Peyer's patch (tissue), 4 donors: ENCODE data around the gene TMC6. TPM values are rescaled to one million over a fixed set of nuclear protein-coding genes. Genes with fewer than 3 reads are reported as not detected.

Experiments used
- DNase-seq, 3 donors: peaks; one replicate each; pipeline ENCODE4 v3.0.0-alpha.2; 2017 to 2019
- H3K27ac ChIP-seq, 4 donors: fragments of 200-600 bp; sonication (generic); one replicate each; pipeline ENCODE4 v1.5.1; 2016 to 2019
- H3K27me3 ChIP-seq, 2 donors: fragments of 200-600 bp; sonication (generic); one replicate each; pipeline ENCODE4 v1.5.1; 2019
- H3K36me3 ChIP-seq, 3 donors: fragments of 200-600 bp; sonication (generic); one replicate each; pipeline ENCODE4 v1.5.1; 2016 to 2019
- H3K4me1 ChIP-seq, 4 donors: fragments of 200-600 bp; sonication (generic); one replicate each; pipeline ENCODE4 v1.5.1; 2016 to 2019
- H3K4me3 ChIP-seq, 4 donors: fragments of 200-600 bp; sonication (generic); 1 replicate in 3 of 4; 2 replicates in 1 of 4; pipeline ENCODE4 v1.5.1; 2016 to 2019; ENCODE audit warnings: mild to moderate bottlenecking in 1 of 4
- H3K9me3 ChIP-seq, 4 donors: fragments of 200-600 bp; sonication (generic); one replicate each; pipeline ENCODE4 v1.5.1; 2016 to 2019; ENCODE audit warnings: mild to moderate bottlenecking in 1 of 4
- POLR2A ChIP-seq, 2 donors: fragments of 450-650 bp; IDR thresholded peaks; one replicate each; pipeline ENCODE4 v1.5.1; 2017; ENCODE audit warnings: antibody characterized with exemption in 2 of 2, mild to moderate bottlenecking in 2 of 2, moderate library complexity in 2 of 2
- total RNA-seq, 4 donors: library from RNA; depleted of rRNA; stranded (reverse); fragments of >200 nt; gene quantifications; one replicate each; pipeline ENCODE4 v1.1.0, GENCODE V29; 2016
- TF ChIP-seq, protein P1 (sequence below), 6 experiments: fragments of 450-650 bp in 4 of 6; fragments of 200-600 bp in 2 of 6; sonication (generic) in 1 of 6; IDR thresholded peaks; one replicate each; pipeline ENCODE4 v1.5.1; 2017 to 2019; ENCODE audit warnings: antibody characterized with exemption in 6 of 6, mild to moderate bottlenecking in 3 of 6, moderate library complexity in 1 of 6

TMC6 gene
- total RNA-seq, 4 donors from 2014 or later, result 54.5 to 107 (median 94.9) TPM

DNA sequence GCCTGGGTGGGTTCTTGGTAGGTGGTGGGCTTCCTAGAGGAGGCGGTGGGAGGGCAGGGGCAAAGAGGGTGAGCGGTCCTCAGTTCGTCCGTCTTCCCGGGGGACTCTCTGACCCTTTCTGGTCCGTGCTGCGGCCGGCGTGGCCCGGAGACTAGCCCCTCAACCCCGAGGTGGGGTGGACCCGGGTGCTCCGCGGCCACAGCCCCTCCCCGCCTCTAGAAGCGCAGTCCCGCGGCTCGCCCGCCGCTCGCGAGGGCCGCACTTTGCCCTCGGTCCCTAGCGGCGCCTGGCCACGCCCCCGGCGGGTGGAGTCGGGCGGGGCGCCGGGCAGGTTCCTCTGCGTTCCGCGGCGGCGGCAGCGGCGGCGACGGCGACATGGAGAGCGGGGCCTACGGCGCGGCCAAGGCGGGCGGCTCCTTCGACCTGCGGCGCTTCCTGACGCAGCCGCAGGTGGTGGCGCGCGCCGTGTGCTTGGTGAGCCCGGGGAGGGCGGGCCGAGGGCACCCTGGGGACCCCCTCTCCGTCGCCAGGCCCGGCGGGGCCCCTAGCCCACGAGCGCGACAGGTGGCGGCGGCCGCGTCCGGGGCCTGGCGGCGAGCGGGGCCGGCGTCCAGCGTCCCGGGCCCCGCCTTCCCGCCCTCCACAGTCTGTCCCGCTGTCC, 39.8 kb upstream of the TMC6 start, which contains the start of gene SYNGR2:
SYNGR2 (plus strand) TSS at position 340 of the 661 bp plus-strand sequence; CDS start at position 376, 36 bp downstream.
- H3K36me3 ChIP-seq, result peaks cover 0 to 16% (median 0%) of the 10 kb centered on the region in 3 donors
- H3K4me1 ChIP-seq, result peaks cover 0 to 47% (median 32%) of the 10 kb centered on the region in 4 donors

DNA sequence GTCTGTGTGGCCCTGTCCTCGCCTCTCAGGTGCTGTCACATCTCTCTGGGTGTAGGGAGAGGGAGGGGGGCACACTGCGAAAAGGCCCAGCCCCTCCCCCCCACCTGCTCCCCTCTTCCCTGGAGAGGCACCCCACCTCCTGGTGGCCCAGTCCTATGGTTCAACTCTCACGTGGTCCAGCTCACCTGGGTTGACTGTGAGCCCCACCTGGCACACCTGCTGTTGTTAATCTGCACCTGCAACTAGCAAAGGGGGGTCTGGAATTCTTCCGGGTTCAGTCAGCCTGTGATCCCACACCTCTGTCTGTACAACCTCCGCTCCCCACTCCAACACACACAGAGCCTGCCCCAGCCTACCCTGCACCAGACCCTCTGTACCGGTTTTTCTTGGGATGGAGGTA, 37.9 kb upstream of the TMC6 start:
- H3K36me3 ChIP-seq, result peaks cover 0 to 8% (median 0%) of the 10 kb centered on the region in 3 donors
- DNase-seq, result no peak
- TF ChIP-seq, protein P1, sequence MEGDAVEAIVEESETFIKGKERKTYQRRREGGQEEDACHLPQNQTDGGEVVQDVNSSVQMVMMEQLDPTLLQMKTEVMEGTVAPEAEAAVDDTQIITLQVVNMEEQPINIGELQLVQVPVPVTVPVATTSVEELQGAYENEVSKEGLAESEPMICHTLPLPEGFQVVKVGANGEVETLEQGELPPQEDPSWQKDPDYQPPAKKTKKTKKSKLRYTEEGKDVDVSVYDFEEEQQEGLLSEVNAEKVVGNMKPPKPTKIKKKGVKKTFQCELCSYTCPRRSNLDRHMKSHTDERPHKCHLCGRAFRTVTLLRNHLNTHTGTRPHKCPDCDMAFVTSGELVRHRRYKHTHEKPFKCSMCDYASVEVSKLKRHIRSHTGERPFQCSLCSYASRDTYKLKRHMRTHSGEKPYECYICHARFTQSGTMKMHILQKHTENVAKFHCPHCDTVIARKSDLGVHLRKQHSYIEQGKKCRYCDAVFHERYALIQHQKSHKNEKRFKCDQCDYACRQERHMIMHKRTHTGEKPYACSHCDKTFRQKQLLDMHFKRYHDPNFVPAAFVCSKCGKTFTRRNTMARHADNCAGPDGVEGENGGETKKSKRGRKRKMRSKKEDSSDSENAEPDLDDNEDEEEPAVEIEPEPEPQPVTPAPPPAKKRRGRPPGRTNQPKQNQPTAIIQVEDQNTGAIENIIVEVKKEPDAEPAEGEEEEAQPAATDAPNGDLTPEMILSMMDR (IDR thresholded peaks at IDR 0.05), result no peak
- TF ChIP-seq POLR2A (IDR thresholded peaks at IDR 0.05), result no peak
- H3K4me3 ChIP-seq, result no peak overlapping the region
- no peaks in the 10 kb centered on the region for H3K27me3 ChIP-seq
- peaks cover 0 to 27% (median 13%) of the 10 kb centered on the region in 4 donors for H3K4me1 ChIP-seq
- H3K9me3 ChIP-seq, result no peaks in the 10 kb centered on the region
- no peak overlapping the region for H3K27ac ChIP-seq

More for the DNA sequence above, 39.8 kb upstream of the TMC6 start, which contains the start of gene SYNGR2:
- peak; percentile 80 to 94 for TF ChIP-seq POLR2A (IDR thresholded peaks at IDR 0.05)
- TF ChIP-seq, protein P1 (IDR thresholded peaks at IDR 0.05), result peak in 2 of 6 experiments; percentile 14 to 20
- no peaks in the 10 kb centered on the region for H3K9me3 ChIP-seq
- H3K4me3 ChIP-seq, result peak within 1 kb of the TSS; percentile 88 to 98 (median 92)
- no peaks in the 10 kb centered on the region for H3K27me3 ChIP-seq
- peak within 1 kb of the TSS; percentile 91 to 97 (median 95) for H3K27ac ChIP-seq
- DNase-seq, result peak; percentile 88 to 94 (median 93)

DNA sequence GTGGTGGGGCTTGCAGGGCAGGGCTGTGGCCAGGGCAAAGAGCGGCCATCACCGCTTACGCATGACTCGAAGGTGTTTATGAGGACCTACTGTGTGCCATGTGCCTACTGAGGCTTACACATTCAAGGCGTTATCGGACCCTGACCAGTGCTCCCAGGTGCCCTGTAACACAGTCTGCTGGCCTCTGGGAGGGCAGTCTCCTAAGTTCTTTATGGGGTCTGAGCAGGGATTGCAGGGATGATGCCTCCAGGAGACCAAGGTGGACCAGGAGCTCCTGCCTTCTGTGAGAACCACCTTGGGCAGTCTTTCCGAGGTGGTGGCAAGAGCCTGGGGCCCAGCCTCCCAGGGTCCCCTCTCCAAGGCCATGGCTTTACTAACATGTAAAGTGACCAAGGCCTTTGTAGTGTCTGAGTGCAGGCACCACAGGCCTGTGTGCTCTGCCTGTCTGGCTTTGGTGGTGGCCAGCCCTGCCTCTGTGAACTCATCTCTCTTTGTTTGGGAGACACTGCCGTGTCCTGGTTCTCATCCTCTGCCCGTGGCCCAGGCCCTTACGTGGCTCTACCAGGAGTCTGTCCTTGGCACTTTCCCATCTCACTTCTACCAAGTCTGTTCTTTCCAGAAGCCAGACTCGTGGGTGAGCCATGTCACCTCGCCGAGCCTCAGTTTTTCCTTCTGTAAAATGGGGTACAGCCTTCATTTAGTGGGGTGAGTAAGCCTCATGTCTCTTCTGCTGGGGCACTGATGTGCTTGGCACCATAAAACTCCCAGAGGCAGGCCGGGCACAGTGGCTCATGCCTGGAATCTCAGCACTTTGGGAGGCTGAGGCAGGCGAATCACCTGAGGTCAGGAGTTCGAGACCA, 36.4 kb upstream of the TMC6 start:
- Histone ChIP-seq H3K27ac (no peak overlapping the region), H3K4me1 (peaks cover 0 to 14% (median 8%) of the 10 kb centered on the region in 4 donors), H3K27me3 (no peaks in the 10 kb centered on the region), H3K9me3 (no peaks in the 10 kb centered on the region), H3K36me3 (no peaks in the 10 kb centered on the region), H3K4me3 (no peak overlapping the region)
- no peak for DNase-seq
- no peak for TF ChIP-seq POLR2A (IDR thresholded peaks at IDR 0.05)
- TF ChIP-seq, protein P1 (IDR thresholded peaks at IDR 0.05), result no peak

DNA sequence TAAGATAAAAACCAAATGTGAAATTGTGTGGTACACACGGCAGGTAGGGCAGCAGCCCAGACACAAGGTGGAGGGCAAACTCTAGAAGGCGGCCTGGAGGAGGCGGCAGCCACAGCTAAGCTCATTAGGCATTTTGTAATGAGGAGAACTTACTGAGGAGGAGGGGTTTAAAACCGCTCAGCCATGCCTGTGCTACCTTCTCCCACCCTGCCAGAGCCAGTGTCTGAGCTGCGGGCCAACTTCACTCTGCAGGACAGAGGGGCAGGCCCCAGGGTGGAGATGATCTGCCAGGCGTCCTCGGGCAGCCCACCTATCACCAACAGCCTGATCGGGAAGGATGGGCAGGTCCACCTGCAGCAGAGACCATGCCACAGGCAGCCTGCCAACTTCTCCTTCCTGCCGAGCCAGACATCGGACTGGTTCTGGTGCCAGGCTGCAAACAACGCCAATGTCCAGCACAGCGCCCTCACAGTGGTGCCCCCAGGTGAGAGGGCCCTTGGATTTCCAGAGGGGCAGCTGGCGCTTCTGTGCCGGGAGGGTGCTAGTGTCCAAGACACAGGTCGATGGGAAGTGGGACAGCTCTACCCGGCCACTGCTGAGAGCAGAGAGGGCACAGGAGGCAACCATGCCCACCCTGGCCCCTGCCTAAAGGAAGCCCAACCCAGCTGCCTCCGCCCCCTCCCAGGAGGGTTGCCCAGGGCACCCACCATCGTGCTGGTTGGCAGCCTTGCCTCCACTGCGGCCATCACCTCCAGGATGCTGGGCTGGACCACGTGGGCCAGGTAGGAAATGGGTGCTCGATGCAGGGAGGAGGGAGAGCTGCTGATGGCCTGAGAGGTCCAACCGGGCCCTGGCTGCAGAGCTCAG, 35.6 kb upstream of the TMC6 start:
- no peak for TF ChIP-seq POLR2A (IDR thresholded peaks at IDR 0.05)
- TF ChIP-seq, protein P1 (IDR thresholded peaks at IDR 0.05), result no peak
- H3K4me3 ChIP-seq, result no peak overlapping the region
- H3K27ac ChIP-seq, result no peak overlapping the region
- no peaks in the 10 kb centered on the region for H3K9me3 ChIP-seq
- no peaks in the 10 kb centered on the region for H3K36me3 ChIP-seq
- peaks cover 0 to 11% (median 0%) of the 10 kb centered on the region in 4 donors for H3K4me1 ChIP-seq
- DNase-seq, result no peak
- no peaks in the 10 kb centered on the region for H3K27me3 ChIP-seq

DNA sequence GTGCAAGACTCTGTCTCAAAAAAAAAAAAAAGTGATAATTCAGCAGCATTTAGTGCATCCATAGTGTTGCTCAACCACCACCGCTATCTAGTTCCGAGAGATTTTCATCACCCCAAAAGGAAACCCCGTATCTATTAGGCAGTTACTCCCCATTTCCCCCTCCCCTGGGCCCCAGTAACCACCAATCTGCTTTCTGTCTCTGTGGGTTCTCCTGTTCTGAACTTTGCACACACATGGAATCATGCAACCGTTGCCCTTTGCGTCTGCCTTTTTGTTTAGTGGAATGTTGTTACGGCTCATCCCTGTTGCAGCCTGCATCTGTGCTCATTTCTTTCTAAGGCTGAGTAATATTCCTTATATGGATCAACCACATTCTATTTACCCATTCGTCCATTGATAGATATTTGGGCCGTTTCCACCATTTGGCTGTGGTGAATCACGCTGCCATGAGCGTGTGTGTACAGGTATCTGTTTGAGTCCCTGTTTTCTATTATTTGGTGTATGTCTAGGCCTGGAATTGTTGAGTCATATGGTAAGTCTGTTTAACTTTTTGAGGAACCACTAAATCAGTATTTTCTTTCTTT, 31.1 kb upstream of the TMC6 start:
- Histone ChIP-seq H3K27me3 (no peaks in the 10 kb centered on the region), H3K4me1 (peaks cover 0 to 7% (median 0%) of the 10 kb centered on the region in 4 donors), H3K4me3 (no peak overlapping the region), H3K27ac (peak overlapping the region in 1 of 4 donors; percentile 19), H3K36me3 (no peaks in the 10 kb centered on the region), H3K9me3 (no peaks in the 10 kb centered on the region)
- DNase-seq, result no peak
- TF ChIP-seq, protein P1 (IDR thresholded peaks at IDR 0.05), result no peak
- TF ChIP-seq POLR2A (IDR thresholded peaks at IDR 0.05), result no peak
